ENCODE results near the gene DHH.

The DHH gene

DNA sequence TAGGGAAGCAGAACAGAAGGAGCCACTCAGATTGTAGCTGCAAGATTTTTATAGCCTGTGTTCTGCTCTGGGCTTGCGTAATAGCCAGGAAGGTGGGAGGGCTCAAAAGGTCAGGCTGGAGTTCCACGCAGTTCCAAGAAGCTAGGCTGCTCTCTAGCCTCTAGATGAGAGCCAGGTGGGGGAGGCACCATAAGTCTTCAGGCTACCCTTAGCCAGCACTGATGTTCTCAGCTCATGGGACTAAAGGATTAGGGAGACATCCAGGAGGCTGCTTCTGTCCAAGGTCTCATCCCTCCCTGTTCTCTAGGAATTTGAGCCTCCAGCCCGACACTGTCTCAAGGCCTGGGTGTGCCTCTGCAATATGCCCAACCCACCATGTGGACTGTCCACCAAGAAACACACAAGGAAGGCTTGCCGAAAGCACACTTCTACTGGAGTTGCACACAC lies 14.4 kb upstream of the DHH start:
- no peak for FAIRE-seq

- FAIRE-seq: no peak
These were observed 11.0 kb upstream of the DHH start for GRCh38 chr12:49105504-49106084.

GRCh38 chr12:49104822-49105221 lies 10.2 kb upstream of the DHH start:
- no peak for FAIRE-seq

GRCh38 chr12:49100380-49100779 lies 5.8 kb upstream of the DHH start:
- FAIRE-seq: no peak

DNA sequence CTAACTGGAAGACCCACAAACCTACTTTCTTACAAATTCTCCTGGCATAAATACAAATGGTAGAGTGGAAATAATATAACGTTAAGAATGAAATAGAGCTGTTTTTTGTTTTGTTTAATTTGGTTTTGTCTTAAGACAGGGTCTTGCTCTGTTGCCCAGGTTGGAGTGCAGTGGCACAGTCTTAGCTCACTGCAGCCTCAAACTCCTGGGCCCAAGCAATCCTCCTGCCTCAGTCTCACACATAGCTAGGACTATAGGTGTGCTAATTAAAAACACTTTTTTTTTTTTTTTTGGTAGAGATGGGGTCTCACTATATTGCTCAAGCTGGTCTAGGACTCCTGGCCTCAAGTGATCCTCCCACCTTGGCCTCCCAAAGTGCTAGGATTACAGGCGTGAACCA lies 4.1 kb upstream of the DHH start:
- no peak for FAIRE-seq

DNA sequence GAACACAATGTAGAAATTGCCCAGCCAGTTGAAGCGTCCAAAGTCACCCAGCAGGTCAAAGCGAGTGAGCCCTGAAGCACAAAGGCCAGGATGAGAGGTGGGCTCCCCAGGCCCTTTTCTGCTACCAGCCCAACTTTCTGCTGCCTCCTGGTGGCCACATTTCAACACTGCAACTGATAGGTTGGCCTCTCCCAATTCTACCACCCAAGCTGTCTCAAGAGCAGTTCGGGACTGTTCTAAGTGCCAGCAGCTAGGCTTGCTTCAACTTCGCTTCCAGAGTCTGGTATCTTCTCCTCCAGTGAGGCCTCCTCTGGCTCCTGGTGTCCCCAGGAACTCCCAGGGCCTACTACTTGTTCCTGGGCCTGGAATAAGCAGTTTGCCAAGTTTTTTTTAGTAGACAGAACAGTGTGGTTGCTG lies 3.4 kb upstream of the DHH start:
- no peak for FAIRE-seq

- no peak for FAIRE-seq
These were observed 2.8 kb upstream of the DHH start for GRCh38 chr12:49097381-49097780.

DNA sequence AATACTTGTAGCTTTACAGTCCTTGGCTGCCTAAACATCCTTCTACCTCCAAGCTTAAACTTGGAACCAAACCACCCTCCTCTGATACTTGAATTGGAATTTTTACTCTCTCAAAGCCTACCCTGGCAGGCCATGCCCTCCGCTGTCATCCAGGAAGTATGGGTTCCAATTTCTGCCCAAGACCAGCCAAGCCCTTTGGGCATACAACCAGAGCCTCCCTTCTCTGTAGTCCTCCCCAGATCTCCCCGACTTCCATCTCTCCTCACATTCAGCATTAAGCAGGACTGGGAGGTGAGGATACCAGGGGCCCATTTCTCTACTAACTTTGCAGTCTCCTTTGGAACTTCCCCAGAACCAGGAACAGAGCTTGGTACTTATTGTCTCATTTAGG lies 369 bp upstream of the DHH start:
- FAIRE-seq: no peak

GRCh38 chr12:49093792-49094159 lies 825 bp downstream of the DHH start:
- FAIRE-seq: no peak

- FAIRE-seq: no peak
These were observed 1.7 kb downstream of the DHH start for GRCh38 chr12:49092816-49093406.

DNA sequence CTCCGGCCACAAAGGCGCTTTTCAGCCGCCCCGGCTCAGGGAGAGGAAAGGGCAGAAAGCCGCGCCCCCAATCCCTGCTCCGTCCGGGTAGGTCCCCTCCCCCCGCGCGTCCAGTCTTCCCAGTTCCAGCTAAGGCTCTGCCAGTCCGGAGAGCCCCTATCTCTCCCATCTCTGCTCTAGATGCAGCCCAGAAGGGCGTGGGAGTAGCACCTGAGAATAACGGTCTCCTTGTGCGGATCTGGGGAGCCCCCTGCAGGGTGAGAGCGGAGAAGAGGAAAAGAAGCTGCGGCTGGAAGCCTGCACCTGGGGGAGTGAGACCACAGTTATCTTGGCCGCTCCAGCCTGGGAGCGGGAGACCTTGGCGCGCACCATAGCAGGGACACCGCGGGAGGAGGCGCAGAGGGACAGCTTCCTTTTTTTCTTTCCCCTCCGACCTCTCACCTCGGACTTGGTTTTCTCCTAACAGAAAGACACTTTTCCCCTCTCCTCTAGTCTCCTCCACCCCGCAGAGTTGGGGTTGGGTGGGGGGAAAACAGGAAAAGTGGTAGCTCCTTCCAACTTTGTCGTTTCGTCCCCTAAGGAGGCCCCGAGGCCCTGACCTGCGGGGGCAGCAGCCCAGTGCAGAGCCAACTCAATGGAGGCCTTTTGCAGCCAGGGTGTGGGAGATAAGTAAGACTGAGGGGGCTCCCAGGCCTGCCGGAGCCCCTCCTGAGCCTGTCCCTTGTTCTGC lies 2.4 kb downstream of the DHH start:
- FAIRE-seq: no peak

DNA sequence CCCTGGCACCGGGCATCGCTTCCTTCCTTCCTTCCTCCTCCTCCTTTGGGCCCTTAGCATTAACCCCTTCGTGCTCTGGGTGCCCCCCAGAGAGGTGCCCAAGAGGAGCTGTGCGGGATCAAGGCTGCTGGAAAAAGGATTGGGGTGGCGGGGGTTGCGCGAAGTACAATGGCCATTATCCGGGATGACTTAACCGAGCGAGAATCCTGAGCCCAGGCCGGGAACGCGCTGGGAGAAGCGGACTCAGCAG lies 2.8 kb downstream of the DHH start:
- no peak for FAIRE-seq

- FAIRE-seq: no peak
These were observed 3.4 kb downstream of the DHH start for GRCh38 chr12:49091056-49091835.

DNA sequence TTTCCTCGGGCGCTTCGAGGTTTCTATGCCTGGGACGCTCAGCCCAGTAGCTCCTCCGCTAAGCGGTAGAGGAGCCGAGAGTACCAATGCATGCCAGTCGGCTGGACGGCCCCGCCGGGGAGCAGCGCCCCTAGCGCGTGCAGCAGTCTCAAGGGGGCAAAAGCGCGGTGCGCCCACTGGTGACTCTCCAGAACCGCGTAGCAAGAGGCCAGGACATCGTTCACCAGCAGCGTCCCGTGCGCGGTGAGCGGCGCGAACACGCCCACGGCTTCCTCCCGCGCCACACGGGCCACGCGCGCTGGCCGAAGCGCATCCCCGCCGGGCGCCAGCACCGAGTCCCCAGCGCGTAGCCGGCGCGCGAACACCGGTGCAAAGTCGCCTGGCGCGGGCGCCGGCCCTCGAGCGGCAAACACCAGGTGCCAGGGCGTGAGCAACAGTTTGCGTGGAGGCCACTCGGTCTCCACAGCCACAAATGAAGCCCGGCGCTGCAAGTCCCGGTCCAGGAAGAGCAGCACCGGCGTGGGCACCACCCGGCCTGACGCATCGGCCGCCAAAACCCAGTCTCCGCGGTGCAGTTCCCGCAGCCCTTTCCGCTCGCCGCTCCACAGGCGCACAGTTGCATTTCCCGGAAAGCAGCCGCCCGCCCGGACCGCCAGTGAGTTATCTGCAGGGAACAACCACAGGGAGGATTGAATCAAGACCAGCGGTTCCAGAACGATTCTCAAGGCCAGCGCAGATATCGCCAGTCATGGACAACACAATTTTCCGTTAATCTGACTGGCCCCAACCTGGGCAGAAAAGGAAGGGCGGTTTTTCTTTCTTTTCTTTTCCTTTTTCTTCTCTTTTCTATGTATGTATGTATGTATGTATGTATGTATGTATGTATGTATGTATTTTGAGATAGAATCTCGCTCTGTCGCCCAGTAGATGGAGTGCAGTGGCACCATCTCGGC lies 4.5 kb downstream of the DHH start:
- FAIRE-seq: no peak

DNA sequence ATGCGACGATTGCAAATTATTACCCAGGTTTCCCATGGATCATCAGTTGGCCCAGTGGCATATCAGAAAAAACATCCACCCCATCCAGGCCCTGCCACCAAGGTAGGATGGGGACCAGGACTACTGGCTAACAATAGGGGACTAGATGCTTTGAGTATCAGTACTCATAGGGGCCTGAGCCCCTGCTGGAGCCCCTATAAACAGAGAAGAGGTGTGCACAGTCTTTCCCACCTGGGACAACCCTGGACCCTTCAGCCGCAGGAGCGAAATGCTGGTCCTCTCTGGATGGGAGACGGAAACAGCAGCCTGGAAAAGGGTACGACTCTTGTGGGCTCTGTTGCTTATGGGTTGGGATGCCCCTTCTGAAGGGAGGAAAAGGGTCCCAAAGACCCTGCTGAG lies 5.7 kb downstream of the DHH start:
- no peak for FAIRE-seq

GRCh38 chr12:49088150-49088931 lies 6.3 kb downstream of the DHH start:
- FAIRE-seq: no peak

- no peak for FAIRE-seq
These were observed 8.5 kb downstream of the DHH start for GRCh38 chr12:49086116-49086515.

GRCh38 chr12:49084438-49084837 lies 10.2 kb downstream of the DHH start:
- FAIRE-seq: no peak

DNA sequence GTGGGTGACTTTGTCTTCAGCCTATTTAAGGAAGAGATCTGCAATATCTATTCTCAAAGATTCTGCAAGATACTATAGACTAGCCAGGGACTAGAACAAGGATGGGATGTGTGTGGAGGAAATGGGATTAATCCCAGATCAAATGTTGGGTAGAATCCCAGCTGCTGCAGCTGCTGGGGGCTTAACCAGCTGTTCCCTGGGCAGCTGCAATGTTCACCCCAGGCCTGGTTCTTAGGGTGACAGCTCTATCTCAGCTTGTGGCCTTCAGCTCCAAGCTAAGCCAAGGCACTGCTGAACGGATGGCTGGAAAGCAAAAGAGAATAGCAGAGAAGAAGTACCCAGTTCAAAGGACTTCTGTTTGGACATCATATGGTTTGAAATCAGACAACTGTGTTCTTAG lies 14.8 kb downstream of the DHH start:
- no peak for FAIRE-seq

GRCh38 chr12:49070971-49071370 lies 23.6 kb downstream of the DHH start:
- no peak for FAIRE-seq

GRCh38 chr12:49069507-49070346 lies 24.9 kb downstream of the DHH start, which contains the start of gene RHEBL1:
Gene RHEBL1, minus strand, starts transcription at chr12:49069979. Its CDS starts 194 bp downstream, at chr12:49069785.
- no peak for FAIRE-seq
